ENCODE measurements around the gene PDE6B. TPM values are rescaled to one million over a fixed set of nuclear protein-coding genes. Genes with fewer than 3 reads are reported as not detected.

PDE6B gene
- total RNA-seq, 1 donor from 2014 or later: 2.3 TPM

- Mint-ChIP-seq H3K4me3 (ENCODE audit: unreplicated experiment) (no peak overlapping the region), H3K36me3 (ENCODE audit: low read depth) (no peaks in the 10 kb centered on the region), H3K27me3 (ENCODE audit: low read depth) (peaks cover 25% of the 10 kb centered on the region), H3K9me3 (ENCODE audit: low read depth) (no peaks in the 10 kb centered on the region), H3K27ac (ENCODE audit: unreplicated experiment) (no peak overlapping the region), H3K4me1 (ENCODE audit: low read depth) (no peaks in the 10 kb centered on the region)
- peak; percentile 52 for DNase-seq (ENCODE audit: low spot score)
- no peak for TF ChIP-seq CTCF (IDR thresholded peaks at IDR 0.05)
Measured at GRCh38 chr4:616911-617643, 8.3 kb upstream of the PDE6B start.

GRCh38 chr4:617644-618641 lies 7.4 kb upstream of the PDE6B start:
- no peak overlapping the region for H3K27ac Mint-ChIP-seq (ENCODE audit: unreplicated experiment)
- DNase-seq (ENCODE audit: low spot score): peak; percentile 58
- peaks cover 23% of the 10 kb centered on the region for H3K27me3 Mint-ChIP-seq (ENCODE audit: low read depth)
- H3K9me3 Mint-ChIP-seq (ENCODE audit: low read depth): no peaks in the 10 kb centered on the region
- no peak for TF ChIP-seq CTCF (IDR thresholded peaks at IDR 0.05)
- no peak overlapping the region for H3K4me3 Mint-ChIP-seq (ENCODE audit: unreplicated experiment)
- H3K4me1 Mint-ChIP-seq (ENCODE audit: low read depth): no peaks in the 10 kb centered on the region
- H3K36me3 Mint-ChIP-seq (ENCODE audit: low read depth): no peaks in the 10 kb centered on the region

GRCh38 chr4:620201-620600 lies 5.2 kb upstream of the PDE6B start:
- peak; percentile 50 for DNase-seq (ENCODE audit: low spot score)
- no peak overlapping the region for H3K27ac Mint-ChIP-seq (ENCODE audit: unreplicated experiment)
- no peaks in the 10 kb centered on the region for H3K36me3 Mint-ChIP-seq (ENCODE audit: low read depth)
- no peaks in the 10 kb centered on the region for H3K4me1 Mint-ChIP-seq (ENCODE audit: low read depth)
- H3K4me3 Mint-ChIP-seq (ENCODE audit: unreplicated experiment): no peak overlapping the region
- TF ChIP-seq CTCF (IDR thresholded peaks at IDR 0.05): no peak
- H3K27me3 Mint-ChIP-seq (ENCODE audit: low read depth): peaks cover 16% of the 10 kb centered on the region
- H3K9me3 Mint-ChIP-seq (ENCODE audit: low read depth): no peaks in the 10 kb centered on the region

GRCh38 chr4:620851-621261 lies 4.5 kb upstream of the PDE6B start:
- H3K27me3 Mint-ChIP-seq (ENCODE audit: low read depth): peaks cover 10% of the 10 kb centered on the region
- no peak overlapping the region for H3K27ac Mint-ChIP-seq (ENCODE audit: unreplicated experiment)
- no peaks in the 10 kb centered on the region for H3K36me3 Mint-ChIP-seq (ENCODE audit: low read depth)
- H3K9me3 Mint-ChIP-seq (ENCODE audit: low read depth): no peaks in the 10 kb centered on the region
- H3K4me3 Mint-ChIP-seq (ENCODE audit: unreplicated experiment): no peak overlapping the region
- DNase-seq (ENCODE audit: low spot score): peak; percentile 65
- H3K4me1 Mint-ChIP-seq (ENCODE audit: low read depth): no peaks in the 10 kb centered on the region
- no peak for TF ChIP-seq CTCF (IDR thresholded peaks at IDR 0.05)
